ENCODE data around the gene KCND2.

KCND2 gene

GRCh38 chr7:120311028-120311788, 38.2 kb downstream of the KCND2 start:
- DNase-seq = no peak

- no peak for DNase-seq
Observed at GRCh38 chr7:120320218-120320961, 47.4 kb downstream of the KCND2 start.

- DNase-seq = no peak
Observed at GRCh38 chr7:120327054-120327453, 54.1 kb downstream of the KCND2 start.

GRCh38 chr7:120332433-120332832, 59.5 kb downstream of the KCND2 start:
- no peak for DNase-seq

GRCh38 chr7:120334475-120334874, 61.5 kb downstream of the KCND2 start:
- no peak for DNase-seq

- DNase-seq = peak; percentile 32
Observed at GRCh38 chr7:120337308-120337907, 64.4 kb downstream of the KCND2 start.

GRCh38 chr7:120344276-120344675, 71.3 kb downstream of the KCND2 start:
- DNase-seq = no peak

GRCh38 chr7:120353171-120353570, 80.2 kb downstream of the KCND2 start:
- no peak for DNase-seq

GRCh38 chr7:120360918-120361317, 87.9 kb downstream of the KCND2 start:
- no peak for DNase-seq

GRCh38 chr7:120363414-120363813, 90.4 kb downstream of the KCND2 start:
- DNase-seq = no peak

- no peak for DNase-seq
Observed at GRCh38 chr7:120370954-120371353, 98.0 kb downstream of the KCND2 start.

- no peak for DNase-seq
Observed at GRCh38 chr7:120373174-120373573, 100.2 kb downstream of the KCND2 start.

GRCh38 chr7:120394595-120394994, 121.6 kb downstream of the KCND2 start:
- no peak for DNase-seq

GRCh38 chr7:120395526-120396019, 122.6 kb downstream of the KCND2 start:
- DNase-seq = no peak

- DNase-seq = no peak
Observed at GRCh38 chr7:120398284-120399000, 125.5 kb downstream of the KCND2 start.

- no peak for DNase-seq
Observed at GRCh38 chr7:120400806-120401455, 128.0 kb downstream of the KCND2 start.

- no peak for DNase-seq
Observed at GRCh38 chr7:120402079-120402767, 129.2 kb downstream of the KCND2 start.

- DNase-seq = no peak
Observed at GRCh38 chr7:120402801-120403200, 129.8 kb downstream of the KCND2 start.

GRCh38 chr7:120404042-120404441, 131.1 kb downstream of the KCND2 start:
- no peak for DNase-seq

- DNase-seq = no peak
Observed at GRCh38 chr7:120405652-120406051, 132.7 kb downstream of the KCND2 start.

GRCh38 chr7:120407010-120407409, 134.0 kb downstream of the KCND2 start:
- no peak for DNase-seq
